ENCODE results near the gene TOMM40.

- TF ChIP-seq, protein P1, sequence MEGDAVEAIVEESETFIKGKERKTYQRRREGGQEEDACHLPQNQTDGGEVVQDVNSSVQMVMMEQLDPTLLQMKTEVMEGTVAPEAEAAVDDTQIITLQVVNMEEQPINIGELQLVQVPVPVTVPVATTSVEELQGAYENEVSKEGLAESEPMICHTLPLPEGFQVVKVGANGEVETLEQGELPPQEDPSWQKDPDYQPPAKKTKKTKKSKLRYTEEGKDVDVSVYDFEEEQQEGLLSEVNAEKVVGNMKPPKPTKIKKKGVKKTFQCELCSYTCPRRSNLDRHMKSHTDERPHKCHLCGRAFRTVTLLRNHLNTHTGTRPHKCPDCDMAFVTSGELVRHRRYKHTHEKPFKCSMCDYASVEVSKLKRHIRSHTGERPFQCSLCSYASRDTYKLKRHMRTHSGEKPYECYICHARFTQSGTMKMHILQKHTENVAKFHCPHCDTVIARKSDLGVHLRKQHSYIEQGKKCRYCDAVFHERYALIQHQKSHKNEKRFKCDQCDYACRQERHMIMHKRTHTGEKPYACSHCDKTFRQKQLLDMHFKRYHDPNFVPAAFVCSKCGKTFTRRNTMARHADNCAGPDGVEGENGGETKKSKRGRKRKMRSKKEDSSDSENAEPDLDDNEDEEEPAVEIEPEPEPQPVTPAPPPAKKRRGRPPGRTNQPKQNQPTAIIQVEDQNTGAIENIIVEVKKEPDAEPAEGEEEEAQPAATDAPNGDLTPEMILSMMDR (conservative IDR thresholded peaks at IDR 0.05 in 1 of 2, IDR thresholded peaks at IDR 0.05 in 1 of 2; ENCODE audit: extremely low read depth in 1 of 2, insufficient read depth in 1 of 2, low read depth in 1 of 2, low read length in 2 of 2), result no peak
- no peak for TF ChIP-seq EZH2 (IDR thresholded peaks at IDR 0.05; ENCODE audit: borderline replicate concordance, low read length)
Observed at GRCh38 chr19:44925114-44925891, 34.2 kb downstream of the TOMM40 start.

Data from mammary epithelial cell (primary cell).